HG03066 (cell line): ENCODE data around the gene CELF1.
A peak's percentile ranks its signal among the peaks of the same experiment; 100 is the strongest.

Source experiments
- ATAC-seq: cut with Tn5 transposase; IDR thresholded peaks from one replicate; pipeline ENCODE4 v1.9.1; 2021; ENCODE audit warnings: low read depth; ENCODE audit not compliant: unreplicated experiment

The CELF1 gene

GRCh38 chr11:47434011-47434786, 118.7 kb downstream of the CELF1 start:
- ATAC-seq: no peak

GRCh38 chr11:47433157-47433556, 119.8 kb downstream of the CELF1 start:
- ATAC-seq: no peak

DNA sequence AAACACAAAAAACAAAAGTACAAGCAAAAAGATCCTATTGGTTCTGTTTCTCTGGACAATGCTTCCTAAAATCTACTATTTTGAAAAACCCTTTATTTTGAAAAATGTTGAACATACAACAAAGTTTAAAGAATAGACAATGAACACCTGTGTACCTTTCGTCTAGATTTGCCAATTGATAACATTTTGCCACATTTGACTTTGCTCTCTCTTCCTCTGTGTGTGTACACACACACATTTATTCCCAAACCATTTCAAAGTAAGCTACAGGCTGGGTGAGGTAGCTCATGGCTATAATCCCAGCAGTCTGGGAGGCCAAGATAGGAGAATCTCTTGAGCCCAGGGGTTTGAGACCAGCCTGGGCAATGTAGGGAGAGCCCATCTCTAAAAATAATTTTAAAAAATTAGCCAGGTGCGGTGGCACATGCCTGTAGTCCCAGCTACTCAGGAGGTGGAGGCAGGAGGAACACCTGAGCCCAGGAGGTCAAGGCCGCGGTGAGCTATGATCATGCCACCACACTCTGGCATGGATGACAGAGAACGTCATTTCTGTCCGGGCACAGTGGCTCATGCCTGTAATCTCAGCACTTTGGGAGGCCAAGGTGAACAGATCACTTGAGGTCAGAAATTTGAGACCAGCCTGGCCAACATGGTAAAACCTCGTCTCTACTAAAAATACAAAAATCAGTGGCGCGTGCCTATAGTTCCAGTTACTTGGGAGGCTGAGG, 121.4 kb downstream of the CELF1 start:
- no peak for ATAC-seq

- no peak for ATAC-seq
Measured at GRCh38 chr11:47430524-47430923, 122.4 kb downstream of the CELF1 start.

DNA sequence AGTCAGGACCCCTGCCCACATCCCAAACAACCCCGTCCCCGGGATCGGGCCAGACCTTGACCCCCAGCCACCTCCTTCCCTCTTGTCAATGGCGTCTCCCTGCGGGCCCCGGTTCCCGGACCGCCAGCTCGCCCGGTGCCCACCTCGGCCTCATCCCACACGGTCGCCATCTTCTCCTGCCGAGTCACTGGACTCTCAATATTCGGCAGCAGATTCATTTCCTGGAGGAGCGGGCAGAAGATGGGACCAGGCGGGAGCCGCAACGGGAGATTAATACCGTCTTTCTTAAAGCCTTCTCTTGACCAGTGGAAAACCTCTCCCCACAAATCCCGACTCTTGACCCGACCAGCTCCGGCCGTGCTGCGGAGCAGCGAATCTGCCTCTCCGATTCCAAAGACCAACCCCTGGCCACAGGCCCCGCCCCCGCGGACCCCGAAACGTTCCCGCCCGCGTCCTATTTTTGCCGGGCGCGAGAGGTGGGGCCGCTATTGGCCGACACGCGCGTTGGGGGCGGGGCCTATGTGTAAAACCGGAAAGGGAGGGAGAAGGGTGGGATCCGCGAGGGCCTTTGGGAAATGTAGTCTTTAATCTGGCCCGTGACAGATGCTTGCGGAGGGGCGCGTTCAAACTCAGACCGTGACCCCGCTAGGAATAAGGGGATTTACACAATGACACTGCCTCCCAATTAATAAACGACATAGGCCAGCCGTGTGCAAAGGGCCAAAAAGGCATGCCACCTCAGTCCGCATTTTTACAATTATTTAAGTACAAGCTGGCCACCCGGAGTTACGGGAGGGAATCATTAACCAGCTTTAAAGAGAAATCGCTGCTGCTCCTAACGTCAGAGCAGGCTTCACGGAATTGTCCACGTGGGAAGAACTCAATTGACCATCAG, 126.6 kb downstream of the CELF1 start, which contains the start of gene PSMC3:
PSMC3 (minus strand) TSS at position 378 of the 895 bp plus-strand sequence; CDS start at position 218, 160 bp downstream.
- ATAC-seq: peak; percentile 91

GRCh38 chr11:47425611-47426010, 127.3 kb downstream of the CELF1 start:
- no peak for ATAC-seq

DNA sequence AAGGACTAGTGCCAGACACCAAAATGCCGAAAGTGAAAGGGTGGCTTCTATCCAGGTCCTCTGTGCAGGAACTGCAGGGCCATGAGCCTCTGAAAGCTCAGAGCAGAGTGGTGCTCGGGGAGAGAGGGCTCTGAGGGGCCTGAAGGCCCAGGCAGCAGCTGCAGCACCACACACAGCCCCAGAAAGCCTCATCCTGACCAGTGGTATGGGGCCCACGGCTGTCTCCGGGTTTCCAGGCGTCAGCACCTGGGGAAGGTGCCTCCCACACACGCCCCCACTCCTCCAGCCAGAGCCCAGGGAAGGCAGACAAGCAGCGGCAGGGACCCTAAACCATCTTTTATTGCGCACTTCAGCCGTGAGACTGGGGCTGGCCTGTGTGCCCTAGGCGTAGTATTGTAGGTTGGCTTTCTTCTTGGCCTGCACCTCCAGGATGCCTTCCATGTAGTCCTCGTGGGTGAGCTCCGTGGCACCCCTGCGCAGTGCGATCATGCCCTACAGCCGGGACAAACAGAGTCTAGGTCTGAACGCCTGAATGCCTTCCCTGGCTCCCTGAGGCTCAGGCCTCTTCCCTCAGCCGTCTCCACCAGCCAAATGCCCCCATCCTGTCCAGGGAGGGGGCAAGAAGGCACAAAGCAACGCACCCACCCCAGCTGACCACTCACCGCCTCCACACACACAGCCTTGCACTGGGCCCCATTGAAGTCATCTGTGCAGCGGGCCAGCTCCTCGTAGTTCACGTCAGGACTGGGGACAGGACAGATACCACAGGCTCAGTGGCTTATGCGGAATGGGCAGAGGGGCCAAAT, 134.3 kb downstream of the CELF1 start:
- no peak for ATAC-seq

DNA sequence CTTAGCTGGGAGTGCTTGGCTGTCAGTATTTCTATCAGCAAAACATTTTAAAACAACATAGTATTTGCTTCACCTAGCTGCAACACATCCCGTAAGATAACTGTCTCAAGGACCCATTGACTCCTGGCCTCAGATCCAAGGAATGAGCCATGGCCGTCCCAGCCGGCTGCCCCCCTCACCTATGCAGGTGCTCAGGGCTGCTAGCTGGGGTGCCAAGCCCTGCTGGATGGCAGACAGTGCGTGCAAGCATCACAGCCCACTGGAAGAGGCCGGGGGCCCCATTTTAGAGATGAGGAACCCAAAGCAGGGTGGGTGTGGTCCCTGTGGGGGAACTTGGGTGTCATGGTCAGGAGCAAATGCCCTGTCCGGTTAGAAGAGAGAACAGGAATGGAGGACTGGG, 135.2 kb downstream of the CELF1 start:
- ATAC-seq: no peak

GRCh38 chr11:47415949-47416472, 136.9 kb downstream of the CELF1 start:
- ATAC-seq: no peak
